GM21390 (cell line): ENCODE results near the gene SAMD8.
"Not testable (repeated sequence)": the region's sequence is repeated elsewhere in the genome, so short reads cannot be mapped to it uniquely, and the experiment has no call there.

ENCODE experiments used
- ATAC-seq: cut with Tn5 transposase; IDR thresholded peaks from one replicate; pipeline ENCODE4 v1.9.1; 2021; ENCODE audit not compliant: unreplicated experiment

Gene SAMD8

GRCh38 chr10:75137533-75138438, 26.3 kb downstream of the SAMD8 start:
- ATAC-seq = no peak

- no peak for ATAC-seq
These were observed 28.8 kb downstream of the SAMD8 start for GRCh38 chr10:75140246-75140645.

GRCh38 chr10:75143353-75143752, 31.9 kb downstream of the SAMD8 start:
- no peak for ATAC-seq

GRCh38 chr10:75145590-75145989, 34.1 kb downstream of the SAMD8 start:
- ATAC-seq = no peak

- ATAC-seq = no peak
These were observed 35.3 kb downstream of the SAMD8 start for GRCh38 chr10:75146780-75147179.

GRCh38 chr10:75150656-75151055, 39.2 kb downstream of the SAMD8 start:
- no peak for ATAC-seq

- no peak for ATAC-seq
These were observed 48.1 kb downstream of the SAMD8 start for GRCh38 chr10:75159519-75159918.

GRCh38 chr10:75165684-75166622, 54.5 kb downstream of the SAMD8 start:
- ATAC-seq = peak; percentile 93

GRCh38 chr10:75166623-75166972, 55.1 kb downstream of the SAMD8 start:
- peak; percentile 36 for ATAC-seq

GRCh38 chr10:75168275-75168674, 56.8 kb downstream of the SAMD8 start:
- ATAC-seq = no peak

GRCh38 chr10:75170215-75170614, 58.8 kb downstream of the SAMD8 start:
- ATAC-seq = no peak

- no peak for ATAC-seq
These were observed 63.6 kb downstream of the SAMD8 start for GRCh38 chr10:75175046-75175445.

- no peak for ATAC-seq
These were observed 64.6 kb downstream of the SAMD8 start for GRCh38 chr10:75176046-75176445.

GRCh38 chr10:75176736-75177135, 65.3 kb downstream of the SAMD8 start:
- no peak for ATAC-seq

- ATAC-seq = no peak
These were observed 68.3 kb downstream of the SAMD8 start for GRCh38 chr10:75179657-75180177.

- no peak for ATAC-seq
These were observed 69.1 kb downstream of the SAMD8 start for GRCh38 chr10:75180592-75180991.

GRCh38 chr10:75181073-75181472, 69.6 kb downstream of the SAMD8 start:
- no peak for ATAC-seq

- no peak for ATAC-seq
These were observed 74.9 kb downstream of the SAMD8 start for GRCh38 chr10:75186310-75186709.

GRCh38 chr10:75187961-75188426, 76.5 kb downstream of the SAMD8 start:
- no peak for ATAC-seq

- ATAC-seq = not testable (repeated sequence)
These were observed 77.1 kb downstream of the SAMD8 start for GRCh38 chr10:75188522-75188921.
